PC-3 (cell line): ENCODE measurements around the gene ERICH4. TPM values are rescaled to one million over a fixed set of nuclear protein-coding genes. Genes with fewer than 3 reads are reported as not detected.

Source experiments
- ATAC-seq: fragments of 200-7000 bp; cut with Tn5 transposase; 2 replicates; pipeline ENCODE4 v1.9.1; 2020; ENCODE audit warnings: mild to moderate bottlenecking, moderate library complexity
- BruUV-seq: library from RNA; stranded (reverse); fragments of 400-500 nt; replicated peaks from 2 replicates; lab custom pipeline; 2021; lab: Mats Ljungman, UMichigan
- CTCF ChIA-PET: fragments of 300-600 bp; sonication (Branson Sonifier 250); formaldehyde crosslinking; loops from one replicate; lab custom pipeline; 2022; ENCODE audit warnings: antibody characterized with exemption; lab: Charles Lee
- POLR2A ChIA-PET: fragments of 300-600 bp; sonication (Branson Sonifier 250); formaldehyde crosslinking; loops from one replicate; lab custom pipeline; 2022; ENCODE audit warnings: antibody characterized with exemption; ENCODE audit not compliant: unreplicated experiment; lab: Charles Lee
- DNase-seq: peaks from one replicate; pipeline ENCODE4 v3.0.0-alpha.2; 2015
- H2AFZ ChIP-seq: fragments of 300-600 bp; sonication (generic); 2 replicates; pipeline ENCODE4 v1.6.0; 2016; ENCODE audit warnings: antibody characterized with exemption, low read length
- H3F3A ChIP-seq: fragments of 300-600 bp; sonication (generic); one replicate; pipeline ENCODE4 v1.6.0; 2017; ENCODE audit warnings: antibody characterized with exemption, low read length, control low read depth, mild to moderate bottlenecking; ENCODE audit not compliant: unreplicated experiment
- H3K27ac ChIP-seq: fragments of 300-600 bp; sonication (generic); 2 replicates; pipeline ENCODE4 v1.5.1; 2016; ENCODE audit warnings: mild to moderate bottlenecking, low read length
- H3K27me3 ChIP-seq: fragments of 300-600 bp; sonication (generic); 2 replicates; pipeline ENCODE4 v1.6.1; 2016; ENCODE audit warnings: low read length, mixed read lengths
- H3K36me3 ChIP-seq: fragments of 300-600 bp; sonication (generic); 2 replicates; pipeline ENCODE4 v1.6.1; 2016; ENCODE audit warnings: low read depth, mixed run types, low read length, mixed read lengths
- H3K4me1 ChIP-seq: fragments of 300-600 bp; sonication (generic); 2 replicates; pipeline ENCODE4 v1.5.1; 2016; ENCODE audit warnings: low read length; ENCODE audit not compliant: insufficient read depth
- H3K4me2 ChIP-seq: fragments of 300-600 bp; sonication (generic); 2 replicates; pipeline ENCODE4 v1.6.0; 2016; ENCODE audit warnings: low read length
- H3K4me3 ChIP-seq: fragments of 300-600 bp; sonication (generic); 2 replicates; pipeline ENCODE4 v1.5.1; 2016; ENCODE audit warnings: mild to moderate bottlenecking, low read length, mixed read lengths
- H3K79me2 ChIP-seq: fragments of 300-600 bp; sonication (generic); 2 replicates; pipeline ENCODE4 v1.6.1; 2017; ENCODE audit warnings: low read length, mixed read lengths
- H3K9ac ChIP-seq: fragments of 300-600 bp; sonication (generic); 2 replicates; pipeline ENCODE4 v1.6.0; 2016; ENCODE audit warnings: mild to moderate bottlenecking, low read length
- H3K9me2 ChIP-seq: fragments of 300-600 bp; sonication (generic); replicated peaks from 2 replicates; pipeline ENCODE4 v1.6.1; 2016; ENCODE audit warnings: mixed run types, low read length, mixed read lengths
- H3K9me3 ChIP-seq: fragments of 300-600 bp; sonication (generic); 2 replicates; pipeline ENCODE4 v1.6.1; 2016; ENCODE audit warnings: low read length, mixed read lengths
- H4K20me1 ChIP-seq: fragments of 300-600 bp; sonication (generic); 2 replicates; pipeline ENCODE4 v1.6.1; 2016; ENCODE audit warnings: low read length, mixed read lengths
- CTCF ChIP-seq: fragments of 300-600 bp; sonication (generic); conservative IDR thresholded peaks from 2 replicates; pipeline ENCODE4 v1.5.1; 2017; ENCODE audit warnings: antibody characterized with exemption, low read depth, mild to moderate bottlenecking, low read length
- EZH2 ChIP-seq: fragments of 300-600 bp; sonication (generic); IDR thresholded peaks from one replicate; pipeline ENCODE4 v1.6.1; 2017; ENCODE audit warnings: antibody characterized with exemption, mild to moderate bottlenecking, low read length; ENCODE audit not compliant: unreplicated experiment
- EZH2phosphoT487 ChIP-seq: fragments of 300-600 bp; sonication (generic); IDR thresholded peaks from 2 replicates; pipeline ENCODE4 v1.6.1; 2018; ENCODE audit warnings: mild to moderate bottlenecking, antibody characterized with exemption, low read length, borderline replicate concordance
- intact Hi-C: fragments of 100-400 bp; cut with micrococcal nuclease; formaldehyde crosslinking; loops from 2 replicates; pipeline ENCODE4 v1.9.0; 2023
- total RNA-seq: library from RNA; depleted of rRNA; stranded (reverse); fragments of >200 nt; gene quantifications from 2 replicates; pipeline ENCODE4 v1.2.3, GENCODE V29; 2014

ERICH4 gene
- total RNA-seq, 1 experiment from 2014 or later, result not detected

- ChIA-PET POLR2A (interaction anchor here (0.6 kb wide), 1 partner anchor 73 kb away, joined by 3 read pairs; no protein-coding TSS in a partner anchor), CTCF (no interaction called here)
- H3F3A ChIP-seq, result no peaks in the 10 kb centered on the region
- no peaks in the 10 kb centered on the region for H4K20me1 ChIP-seq
- TF ChIP-seq EZH2phosphoT487, result no peak
- no peak for TF ChIP-seq CTCF
- no peak for TF ChIP-seq EZH2
- intact Hi-C loops, result no loop called here
- no peak overlapping the region for H3K4me3 ChIP-seq
- no peak for ATAC-seq
- H3K27ac ChIP-seq, result no peak overlapping the region
- no peak overlapping the region for H3K4me2 ChIP-seq
- DNase-seq, result no peak
- no peaks in the 10 kb centered on the region for H3K36me3 ChIP-seq
- H3K9ac ChIP-seq, result no peak overlapping the region
- H3K27me3 ChIP-seq, result no peaks in the 10 kb centered on the region
- peaks cover 6% of the 10 kb centered on the region; the same call in 1 of the 2 replicates for H3K4me1 ChIP-seq
- H2AFZ ChIP-seq, result no peak overlapping the region
- no peaks in the 10 kb centered on the region for H3K9me2 ChIP-seq
- BruUV-seq, result no TSS peak
- peaks cover 9% of the 10 kb centered on the region; the same call in 1 of the 2 replicates for H3K79me2 ChIP-seq
- H3K9me3 ChIP-seq, result no peaks in the 10 kb centered on the region
Measured at GRCh38 chr19:41435936-41436673, 6.9 kb upstream of the ERICH4 start.

- no TSS peak for BruUV-seq
- Histone ChIP-seq H3K4me3 (no peak overlapping the region), H3K9me2 (no peaks in the 10 kb centered on the region), H3K4me1 (peaks cover 6% of the 10 kb centered on the region; the same call in 1 of the 2 replicates), H2AFZ (no peak overlapping the region), H3K27ac (no peak overlapping the region), H3K79me2 (peaks cover 9% of the 10 kb centered on the region; the same call in 1 of the 2 replicates), H3K9me3 (no peaks in the 10 kb centered on the region), H4K20me1 (no peaks in the 10 kb centered on the region), H3F3A (no peaks in the 10 kb centered on the region), H3K9ac (no peak overlapping the region), H3K27me3 (no peaks in the 10 kb centered on the region), H3K36me3 (no peaks in the 10 kb centered on the region), H3K4me2 (no peak overlapping the region)
- intact Hi-C loops, result no loop called here
- POLR2A ChIA-PET, result interaction anchor here (0.6 kb wide), 1 partner anchor 73 kb away, joined by 3 read pairs; no protein-coding TSS in a partner anchor
- DNase-seq, result no peak
- TF ChIP-seq CTCF, result no peak
- TF ChIP-seq EZH2, result no peak
- TF ChIP-seq EZH2phosphoT487, result no peak
- CTCF ChIA-PET, result no interaction called here
- ATAC-seq, result no peak
Measured at GRCh38 chr19:41436674-41436951, 6.3 kb upstream of the ERICH4 start.

GRCh38 chr19:41437944-41438574 lies 4.9 kb upstream of the ERICH4 start:
- Histone ChIP-seq H3F3A (no peaks in the 10 kb centered on the region), H3K4me3 (no peak overlapping the region), H3K27me3 (no peaks in the 10 kb centered on the region), H3K4me1 (peaks cover 6% of the 10 kb centered on the region; the same call in 1 of the 2 replicates), H3K9ac (no peak overlapping the region), H3K36me3 (no peaks in the 10 kb centered on the region), H2AFZ (no peak overlapping the region), H3K9me2 (no peaks in the 10 kb centered on the region), H3K27ac (no peak overlapping the region), H3K79me2 (peaks cover 9% of the 10 kb centered on the region; the same call in 1 of the 2 replicates), H3K4me2 (no peak overlapping the region; the same call in 1 of the 2 replicates), H4K20me1 (no peaks in the 10 kb centered on the region), H3K9me3 (no peaks in the 10 kb centered on the region)
- ATAC-seq (no peak), DNase-seq (no peak)
- no TSS peak for BruUV-seq
- CTCF ChIA-PET, result no interaction called here
- intact Hi-C loops, result no loop called here
- POLR2A ChIA-PET, result no interaction called here
- no peak for TF ChIP-seq EZH2
- TF ChIP-seq CTCF, result no peak
- TF ChIP-seq EZH2phosphoT487, result no peak
